HCT116 (cell line): ENCODE measurements around the gene KRT78. TPM values are rescaled to one million over a fixed set of nuclear protein-coding genes. Genes with fewer than 3 reads are reported as not detected.

ENCODE experiments used
- ATAC-seq: fragments of 200-7000 bp; cut with Tn5 transposase; 2 replicates; pipeline ENCODE4 v1.9.1; 2020; ENCODE audit warnings: mild to moderate bottlenecking, moderate library complexity
- BruUV-seq: library from RNA; stranded (reverse); fragments of 400-500 nt; replicated peaks from 2 replicates; lab custom pipeline; 2021; lab: Mats Ljungman, UMichigan
- CTCF ChIA-PET: fragments of 300-600 bp; sonication (Branson Sonifier 250); formaldehyde crosslinking; loops from one replicate; lab custom pipeline; 2021; ENCODE audit warnings: antibody characterized with exemption; lab: Charles Lee
- POLR2A ChIA-PET: fragments of 300-600, 350-600 bp; sonication (Branson Sonifier 250); formaldehyde crosslinking; loops from one replicate; lab custom pipeline; 2021; ENCODE audit warnings: antibody characterized with exemption; lab: Charles Lee
- RAD21 ChIA-PET, 2 experiments: fragments of 300-600 bp; sonication (Branson Sonifier 250); formaldehyde crosslinking; loops; one replicate each; lab custom pipeline; 2023; ENCODE audit warnings: low total read pairs in 2 of 2; ENCODE audit not compliant: uncharacterized antibody in 2 of 2, unreplicated experiment in 2 of 2, low non-redundant PET in 1 of 2; lab: Charles Lee
- DNase-seq: peaks from one replicate; pipeline ENCODE4 v3.0.0-alpha.2; 2010; ENCODE audit warnings: low read depth, low spot score
- H2AFZ ChIP-seq: fragments of 200-600 bp; shearing (Covaris generic), sonication (generic); 2 replicates; pipeline ENCODE4 v1.6.1; 2017; ENCODE audit warnings: low read depth, mixed run types, mixed read lengths, antibody characterized with exemption, low read length; ENCODE audit not compliant: poor library complexity, severe bottlenecking
- H3K27ac ChIP-seq: 2 replicates; pipeline ENCODE4 v1.5.1; 2012; ENCODE audit warnings: low read depth, low read length
- H3K27me3 ChIP-seq: fragments of 200-600 bp; sonication (generic); 2 replicates; pipeline ENCODE4 v1.6.1; 2016; ENCODE audit warnings: mixed run types, low read length, mixed read lengths; ENCODE audit not compliant: insufficient read depth
- H3K36me3 ChIP-seq, 2 experiments: fragments of 200-500 bp in 1 of 2; fragments of 200-600 bp in 1 of 2; sonication (Bioruptor generic) in 1 of 2; sonication (generic) in 1 of 2; 2 replicates each; pipeline versions ENCODE4 v1.5.1 to v1.6.1; 2014 to 2016; ENCODE audit warnings: low read length in 2 of 2, inconsistent platforms in 1 of 2, mixed read lengths in 1 of 2, mixed run types in 1 of 2; ENCODE audit not compliant: insufficient read depth in 2 of 2, control insufficient read depth in 1 of 2
- H3K4me1 ChIP-seq, 2 experiments: fragments of 200-600 bp in 1 of 2; sonication (generic) in 1 of 2; 2 replicates each; pipeline versions ENCODE4 v1.5.1 to v1.6.1; 2012 to 2017; ENCODE audit warnings: low read length in 2 of 2, inconsistent platforms in 1 of 2, mild to moderate bottlenecking in 1 of 2, mixed read lengths in 1 of 2, mixed run types in 1 of 2, moderate library complexity in 1 of 2; ENCODE audit not compliant: insufficient read depth in 2 of 2, control insufficient read depth in 1 of 2
- H3K4me2 ChIP-seq: fragments of 200-600 bp; sonication (generic); 2 replicates; pipeline ENCODE4 v1.6.1; 2017; ENCODE audit warnings: mixed run types, low read length, mixed read lengths
- H3K4me3 ChIP-seq, 2 experiments: fragments of 200-600 bp in 1 of 2; sonication (generic) in 1 of 2; replicated peaks in 1 of 2; 2 replicates each; pipeline ENCODE4 v1.5.1; 2011 to 2016; ENCODE audit warnings: low read length in 2 of 2, control low read depth in 1 of 2, low read depth in 1 of 2, mild to moderate bottlenecking in 1 of 2, mixed read lengths in 1 of 2, mixed run types in 1 of 2
- H3K79me2 ChIP-seq: fragments of 200-600 bp; sonication (generic); 2 replicates; pipeline ENCODE4 v1.6.1; 2017; ENCODE audit warnings: mild to moderate bottlenecking, mixed run types, low read length, moderate library complexity, mixed read lengths; ENCODE audit not compliant: insufficient read depth
- H3K9ac ChIP-seq: fragments of 200-600 bp; sonication (generic); 2 replicates; pipeline ENCODE4 v1.6.1; 2016; ENCODE audit warnings: low read length, mixed read lengths
- H3K9me2 ChIP-seq: fragments of 200-600 bp; sonication (generic), shearing (Covaris generic); 2 replicates; pipeline ENCODE4 v1.6.1; 2017; ENCODE audit warnings: mixed run types, mild to moderate bottlenecking, moderate library complexity; ENCODE audit not compliant: insufficient read depth
- H3K9me3 ChIP-seq, 2 experiments: fragments of 200-500 bp in 1 of 2; fragments of 200-600 bp in 1 of 2; sonication (Bioruptor generic) in 1 of 2; sonication (generic) in 1 of 2; 2 replicates each; pipeline ENCODE4 v1.6.1; 2014 to 2017; ENCODE audit warnings: low read length in 2 of 2, mixed read lengths in 2 of 2, inconsistent platforms in 1 of 2, low read depth in 1 of 2, mild to moderate bottlenecking in 1 of 2, mixed run types in 1 of 2, moderate library complexity in 1 of 2; ENCODE audit not compliant: control insufficient read depth in 1 of 2, insufficient read depth in 1 of 2
- H4K20me1 ChIP-seq: fragments of 200-600 bp; sonication (generic), shearing (Covaris generic); 2 replicates; pipeline ENCODE4 v1.6.1; 2017; ENCODE audit warnings: mixed run types, mild to moderate bottlenecking, moderate library complexity; ENCODE audit not compliant: insufficient read depth
- CBX3 ChIP-seq: IDR thresholded peaks from 2 replicates; pipeline ENCODE4 v1.6.1; 2012; ENCODE audit warnings: low read depth
- CTCF ChIP-seq, 3 experiments: fragments of 200-600 bp in 1 of 3; sonication (generic) in 1 of 3; IDR thresholded peaks in 2 of 3; conservative IDR thresholded peaks in 1 of 3; 2 replicates each; pipeline ENCODE4 v1.5.1; 2012 to 2017; ENCODE audit warnings: low read depth in 2 of 3, low read length in 2 of 3, antibody characterized with exemption in 1 of 3, borderline replicate concordance in 1 of 3, control low read depth in 1 of 3, mild to moderate bottlenecking in 1 of 3, mixed read lengths in 1 of 3, mixed run types in 1 of 3, moderate library complexity in 1 of 3; ENCODE audit not compliant: insufficient read depth in 1 of 3
- EGR1 ChIP-seq: IDR thresholded peaks from 2 replicates; pipeline ENCODE4 v1.6.1; 2012; ENCODE audit warnings: low read depth
- ELF1 ChIP-seq: IDR thresholded peaks from 2 replicates; pipeline ENCODE4 v1.6.1; 2012; ENCODE audit warnings: low read depth, borderline replicate concordance
- EZH2 ChIP-seq: fragments of 200-600 bp; sonication (generic); IDR thresholded peaks from 2 replicates; pipeline ENCODE4 v1.6.1; 2017; ENCODE audit warnings: antibody characterized with exemption, mixed run types
- EZH2phosphoT487 ChIP-seq: fragments of 200-600 bp; IDR thresholded peaks from 2 replicates; pipeline ENCODE4 v1.6.1; 2018; ENCODE audit warnings: antibody characterized with exemption, borderline replicate concordance
- FOSL1 ChIP-seq: IDR thresholded peaks from 2 replicates; pipeline ENCODE4 v1.6.1; 2012; ENCODE audit warnings: low read depth
- JUND ChIP-seq: IDR thresholded peaks from 2 replicates; pipeline ENCODE4 v1.6.1; 2012
- MAX ChIP-seq: IDR thresholded peaks from 2 replicates; pipeline ENCODE4 v1.6.1; 2012
- POLR2A ChIP-seq: IDR thresholded peaks from 2 replicates; pipeline ENCODE4 v1.7.0; 2011; ENCODE audit warnings: borderline replicate concordance; ENCODE audit not compliant: insufficient read depth, insufficient read length; ENCODE audit errors: extremely low read depth
- POLR2AphosphoS5 ChIP-seq: IDR thresholded peaks from 2 replicates; pipeline ENCODE4 v1.6.1; 2011; ENCODE audit warnings: mild to moderate bottlenecking, low read depth, low read length, moderate library complexity
- RAD21 ChIP-seq: IDR thresholded peaks from 2 replicates; pipeline ENCODE4 v1.6.1; 2012; ENCODE audit warnings: low read depth, mild to moderate bottlenecking
- SP1 ChIP-seq: IDR thresholded peaks from 2 replicates; pipeline ENCODE4 v1.6.1; 2012; ENCODE audit warnings: low read depth
- TCF7L2 ChIP-seq: IDR thresholded peaks from 2 replicates; pipeline ENCODE4 v1.7.0; 2011; ENCODE audit warnings: borderline replicate concordance, inconsistent platforms; ENCODE audit not compliant: insufficient read depth, insufficient read length; ENCODE audit errors: extremely low read depth
- YY1 ChIP-seq: IDR thresholded peaks from 2 replicates; pipeline ENCODE4 v1.6.1; 2011; ENCODE audit warnings: low read length, low read depth, moderate library complexity, mild to moderate bottlenecking; ENCODE audit not compliant: insufficient replicate concordance; ENCODE audit errors: extremely low read depth
- ZBTB33 ChIP-seq: IDR thresholded peaks from 2 replicates; pipeline ENCODE4 v1.6.1; 2011; ENCODE audit warnings: mild to moderate bottlenecking, low read length, moderate library complexity; ENCODE audit not compliant: insufficient replicate concordance; ENCODE audit errors: extremely low read depth
- ZNF274 ChIP-seq: fragments of 200-500 bp; sonication (Bioruptor generic); IDR thresholded peaks from 2 replicates; pipeline ENCODE4 v1.6.1; 2014; ENCODE audit warnings: mild to moderate bottlenecking, low read depth, low read length, inconsistent platforms
- intact Hi-C: fragments of 100-400 bp; cut with micrococcal nuclease; formaldehyde crosslinking; loops from 2 replicates; pipeline ENCODE4 v1.10.0; 2022
- total RNA-seq: library from RNA; stranded (reverse); gene quantifications from one replicate; pipeline ENCODE4 v1.2.1, GENCODE V29; 2021; ENCODE audit not compliant: unreplicated experiment

KRT78 gene
- total RNA-seq, 1 experiment from 2014 or later, result not detected

GRCh38 chr12:52790427-52791270 lies 58.1 kb downstream of the KRT78 start:
- Histone ChIP-seq H3K9ac (no peak overlapping the region), H3K9me2 (no peaks in the 10 kb centered on the region), H3K79me2 (no peaks in the 10 kb centered on the region), H3K27ac (no peak overlapping the region), H3K4me3 (no peak overlapping the region), H3K4me1 (peaks cover 0 to 9% of the 10 kb centered on the region in 2 experiments; a peak in 1 of 4 replicates), H3K4me2 (no peak overlapping the region), H3K27me3 (no peaks in the 10 kb centered on the region), H2AFZ (no peak overlapping the region), H3K36me3 (no peaks in the 10 kb centered on the region), H3K9me3 (no peaks in the 10 kb centered on the region)
- intact Hi-C loops, result no loop called here
- POLR2A ChIA-PET, result no interaction called here
- CTCF ChIA-PET, result no interaction called here
- no TSS peak for BruUV-seq
- ATAC-seq, result no peak
- RAD21 ChIA-PET, result no interaction called here
- TF ChIP-seq FOSL1, result no peak
- TF ChIP-seq TCF7L2, result no peak
- no peak for TF ChIP-seq EZH2phosphoT487
- no peak for TF ChIP-seq POLR2AphosphoS5
- TF ChIP-seq CTCF (IDR thresholded peaks at IDR 0.05 in 2 of 3, conservative IDR thresholded peaks at IDR 0.05 in 1 of 3; ENCODE audit: borderline replicate concordance in 1 of 3, insufficient read depth in 1 of 3, low read depth in 2 of 3, low read length in 2 of 3), result no peak
- no peak for TF ChIP-seq ZNF274
- no peak for TF ChIP-seq SP1
- no peak for TF ChIP-seq ZBTB33
- no peak for TF ChIP-seq MAX
- no peak for TF ChIP-seq RAD21
- no peak for TF ChIP-seq YY1
- no peak for TF ChIP-seq POLR2A
- TF ChIP-seq ELF1, result no peak
- TF ChIP-seq JUND, result no peak
- TF ChIP-seq EGR1, result no peak
- TF ChIP-seq CBX3, result no peak
- TF ChIP-seq EZH2, result no peak
- TF ChIP-seq, all 23 proteins: peak for 0
- no peaks in the 10 kb centered on the region for H4K20me1 ChIP-seq
- no peak for DNase-seq
